Transverse colon (tissue), 4 donors: ENCODE measurements around the gene ZDHHC14. TPM values are rescaled to one million over a fixed set of nuclear protein-coding genes. Genes with fewer than 3 reads are reported as not detected.

ENCODE experiments used
- DNase-seq: peaks from one replicate; pipeline ENCODE4 v3.0.0-alpha.2; 2019
- H3K27ac ChIP-seq, 4 donors: fragments of 200-600 bp; sonication (generic); 2 replicates each; pipeline ENCODE4 v1.5.1; 2016 to 2018; ENCODE audit warnings: inconsistent platforms in 4 of 4
- H3K27me3 ChIP-seq: fragments of 200-600 bp; sonication (generic); 2 replicates; pipeline ENCODE4 v1.5.1; 2017; ENCODE audit warnings: inconsistent platforms
- H3K36me3 ChIP-seq, 4 donors: fragments of 200-600 bp; sonication (generic); 2 replicates each; pipeline ENCODE4 v1.5.1; 2017 to 2019; ENCODE audit warnings: inconsistent platforms in 4 of 4
- H3K4me1 ChIP-seq, 4 donors: fragments of 200-600 bp; sonication (generic); 2 replicates each; pipeline ENCODE4 v1.5.1; 2017 to 2020; ENCODE audit warnings: inconsistent platforms in 4 of 4
- H3K4me3 ChIP-seq, 4 donors: fragments of 200-600 bp; sonication (generic); 1 replicate in 1 of 4; 2 replicates in 3 of 4; pipeline versions ENCODE4 v1.5.1 to v1.6.1; 2017 to 2019; ENCODE audit warnings: inconsistent platforms in 4 of 4
- H3K9me3 ChIP-seq, 2 donors: fragments of 200-600 bp; sonication (generic); 2 replicates each; pipeline ENCODE4 v1.5.1; 2017 to 2019; ENCODE audit warnings: inconsistent platforms in 2 of 2
- EP300 ChIP-seq: sonication (generic); formaldehyde crosslinking; IDR thresholded peaks from one replicate; pipeline ENCODE4 v1.6.1; 2017; ENCODE audit warnings: antibody characterized with exemption, low read depth
- POLR2A ChIP-seq: fragments of 450-650 bp; IDR thresholded peaks from one replicate; pipeline ENCODE4 v1.6.1; 2016; ENCODE audit warnings: antibody characterized with exemption, mild to moderate bottlenecking, moderate library complexity
- POLR2AphosphoS5 ChIP-seq, 3 donors: sonication (generic); formaldehyde crosslinking; IDR thresholded peaks; one replicate each; pipeline ENCODE4 v1.6.1; 2016; ENCODE audit warnings: antibody characterized with exemption in 3 of 3
- WGBS, 2 donors: methylation state at CpG; one replicate each; pipeline ENCODE4 v1.1.5; 2018; ENCODE audit warnings: low coverage in 1 of 2; 5-methylcytosine and 5-hydroxymethylcytosine counted together
- in situ Hi-C, 4 donors: fragments of 200-750 bp; cut with MboI; loops; one replicate each; pipeline versions ENCODE4 v1.15.0 to v1.15.1; 2017; ENCODE audit warnings: low sequenced_read_pairs in 3 of 4, low pct_ligation_motif_present in 1 of 4, low pct_unique_long_range_greater_than_20kb in 1 of 4
- intact Hi-C: fragments of 100-400 bp; cut with DNase I; formaldehyde crosslinking; loops from one replicate; pipeline ENCODE4 v1.15.1; 2023; ENCODE audit warnings: low total_unique reads
- total RNA-seq, 4 donors: library from RNA; depleted of rRNA; stranded (reverse); fragments of >200 nt; gene quantifications; one replicate each; pipeline ENCODE4 v1.1.0, GENCODE V29; 2016
- TF ChIP-seq, protein P1 (sequence below), 5 experiments: fragments of 200-600 bp in 3 of 5; fragments of 450-650 bp in 2 of 5; sonication (generic) in 3 of 5; IDR thresholded peaks; 1 replicate in 2 of 5; 2 replicates in 3 of 5; pipeline ENCODE4 v1.5.1; 2016 to 2017; ENCODE audit warnings: antibody characterized with exemption in 5 of 5, inconsistent platforms in 3 of 5, mild to moderate bottlenecking in 2 of 5, moderate library complexity in 1 of 5

The ZDHHC14 gene
- total RNA-seq, 4 donors from 2014 or later = 10.2 to 16.5 (median 12.5) TPM

DNA sequence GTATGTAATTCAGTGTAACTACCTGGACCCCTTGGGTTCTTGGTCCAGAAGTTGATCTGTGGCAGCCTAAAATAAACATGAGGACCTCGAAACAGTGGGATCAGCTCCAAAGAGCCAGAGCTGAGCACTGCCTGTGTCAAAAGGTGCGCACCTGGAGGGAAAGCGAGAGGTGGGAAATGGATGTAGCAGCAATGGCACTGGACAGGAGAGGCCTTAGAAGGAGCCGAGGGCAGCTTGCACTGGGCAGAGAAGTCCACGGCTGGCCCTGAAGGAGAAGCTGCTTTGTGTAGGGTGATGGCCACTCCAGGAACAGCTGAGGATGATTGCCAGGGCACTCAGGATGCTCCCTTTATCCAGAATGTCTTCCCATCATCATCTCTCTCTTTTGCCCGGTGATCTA is 228.1 kb downstream of the ZDHHC14 start:
- H3K36me3 ChIP-seq = no peaks in the 10 kb centered on the region
- no peak overlapping the region for H3K4me3 ChIP-seq
- H3K9me3 ChIP-seq = no peaks in the 10 kb centered on the region
- TF ChIP-seq, protein P1, sequence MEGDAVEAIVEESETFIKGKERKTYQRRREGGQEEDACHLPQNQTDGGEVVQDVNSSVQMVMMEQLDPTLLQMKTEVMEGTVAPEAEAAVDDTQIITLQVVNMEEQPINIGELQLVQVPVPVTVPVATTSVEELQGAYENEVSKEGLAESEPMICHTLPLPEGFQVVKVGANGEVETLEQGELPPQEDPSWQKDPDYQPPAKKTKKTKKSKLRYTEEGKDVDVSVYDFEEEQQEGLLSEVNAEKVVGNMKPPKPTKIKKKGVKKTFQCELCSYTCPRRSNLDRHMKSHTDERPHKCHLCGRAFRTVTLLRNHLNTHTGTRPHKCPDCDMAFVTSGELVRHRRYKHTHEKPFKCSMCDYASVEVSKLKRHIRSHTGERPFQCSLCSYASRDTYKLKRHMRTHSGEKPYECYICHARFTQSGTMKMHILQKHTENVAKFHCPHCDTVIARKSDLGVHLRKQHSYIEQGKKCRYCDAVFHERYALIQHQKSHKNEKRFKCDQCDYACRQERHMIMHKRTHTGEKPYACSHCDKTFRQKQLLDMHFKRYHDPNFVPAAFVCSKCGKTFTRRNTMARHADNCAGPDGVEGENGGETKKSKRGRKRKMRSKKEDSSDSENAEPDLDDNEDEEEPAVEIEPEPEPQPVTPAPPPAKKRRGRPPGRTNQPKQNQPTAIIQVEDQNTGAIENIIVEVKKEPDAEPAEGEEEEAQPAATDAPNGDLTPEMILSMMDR (IDR thresholded peaks at IDR 0.05) = no peak
- TF ChIP-seq POLR2AphosphoS5 (IDR thresholded peaks at IDR 0.05) (no peak), EP300 (no peak), POLR2A (no peak)
- 94 to 100% methylated on average over 1 to 6 of the region's 6 CpGs for WGBS, 2 donors
- DNase-seq = no peak
- H3K27ac ChIP-seq = no peak overlapping the region
- H3K27me3 ChIP-seq = no peaks in the 10 kb centered on the region
- intact Hi-C loops = no loop called here
- in situ Hi-C loops = loop anchor here in 1 of 4 donors (25.0 kb wide), 1 partner anchor 272 kb away; no protein-coding TSS in a partner anchor
- peaks cover 4 to 10% (median 7%) of the 10 kb centered on the region in 4 donors for H3K4me1 ChIP-seq

DNA sequence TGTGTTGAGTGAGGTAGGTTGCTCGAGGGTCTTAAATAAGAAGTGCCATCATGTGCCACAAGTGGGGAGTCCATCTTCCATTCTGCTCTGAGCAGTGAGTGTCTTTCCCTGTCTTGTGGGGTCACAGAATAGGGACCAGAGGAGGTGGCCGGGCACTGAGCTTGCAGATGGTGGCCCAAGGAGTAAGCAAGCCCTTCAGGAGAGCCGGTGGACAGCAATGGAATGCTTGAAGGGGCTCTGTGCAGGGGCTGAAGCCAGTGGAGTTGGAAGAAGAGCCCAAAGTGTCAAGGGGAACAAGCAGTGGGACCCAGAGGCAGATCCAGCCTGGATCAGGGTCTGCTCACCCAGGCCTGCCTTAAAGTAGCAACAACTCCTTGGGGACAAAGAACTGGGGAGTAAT is 228.6 kb downstream of the ZDHHC14 start:
- DNase-seq = no peak
- intact Hi-C loops (no loop called here), in situ Hi-C loops (loop anchor here in 1 of 4 donors (25.0 kb wide), 1 partner anchor 272 kb away; no protein-coding TSS in a partner anchor)
- H3K9me3 ChIP-seq = no peaks in the 10 kb centered on the region
- TF ChIP-seq, protein P1 (IDR thresholded peaks at IDR 0.05) = no peak
- TF ChIP-seq POLR2A (no peak), EP300 (no peak), POLR2AphosphoS5 (IDR thresholded peaks at IDR 0.05) (no peak)
- 93 to 94% methylated on average over 3 of the region's 3 CpGs for WGBS, 2 donors
- peaks cover 5 to 14% (median 10%) of the 10 kb centered on the region in 4 donors for H3K4me1 ChIP-seq
- H3K27ac ChIP-seq = no peak overlapping the region
- no peaks in the 10 kb centered on the region for H3K27me3 ChIP-seq
- H3K4me3 ChIP-seq = no peak overlapping the region
- no peaks in the 10 kb centered on the region for H3K36me3 ChIP-seq

DNA sequence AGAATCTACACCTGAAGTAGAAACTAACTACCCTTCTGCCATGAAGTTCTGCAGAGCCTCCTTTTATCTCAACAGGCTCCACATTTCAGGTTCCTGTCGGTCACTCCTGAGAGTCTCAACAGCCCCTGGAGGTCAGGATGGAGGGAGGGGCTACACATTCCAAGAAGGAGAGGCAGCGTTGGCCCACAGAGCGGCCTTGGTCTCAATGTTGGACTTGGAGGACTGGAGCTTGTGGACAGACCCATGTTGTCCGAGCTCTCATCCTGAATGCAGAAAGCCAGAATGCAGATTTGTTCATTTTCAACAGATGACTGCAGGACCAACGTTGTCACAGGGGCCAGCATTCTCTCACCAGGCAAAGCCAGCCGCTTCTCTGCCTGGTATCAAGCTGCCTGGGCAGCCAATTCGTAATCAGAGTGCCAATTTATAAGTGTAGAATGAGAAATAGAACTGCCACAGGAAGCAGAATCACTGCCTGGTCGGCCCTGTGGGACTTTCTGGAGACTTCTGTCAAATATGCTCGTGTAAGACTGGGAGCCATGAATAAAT is 229.5 kb downstream of the ZDHHC14 start:
- TF ChIP-seq, protein P1 (IDR thresholded peaks at IDR 0.05) = no peak
- no peak for TF ChIP-seq POLR2A
- no peak for TF ChIP-seq EP300
- TF ChIP-seq POLR2AphosphoS5 (IDR thresholded peaks at IDR 0.05) = no peak
- intact Hi-C loops (no loop called here), in situ Hi-C loops (loop anchor here in 1 of 4 donors (25.0 kb wide), 1 partner anchor 273 kb away; no protein-coding TSS in a partner anchor)
- Histone ChIP-seq H3K27me3 (no peaks in the 10 kb centered on the region), H3K4me3 (no peak overlapping the region), H3K9me3 (no peaks in the 10 kb centered on the region), H3K27ac (no peak overlapping the region), H3K36me3 (no peaks in the 10 kb centered on the region), H3K4me1 (peaks cover 14 to 24% (median 18%) of the 10 kb centered on the region in 4 donors)
- WGBS, 2 donors = 89% methylated on average over 9 of the region's 9 CpGs; no CpG with 5 or more reads in 1 of the 2 donors
- no peak for DNase-seq

DNA sequence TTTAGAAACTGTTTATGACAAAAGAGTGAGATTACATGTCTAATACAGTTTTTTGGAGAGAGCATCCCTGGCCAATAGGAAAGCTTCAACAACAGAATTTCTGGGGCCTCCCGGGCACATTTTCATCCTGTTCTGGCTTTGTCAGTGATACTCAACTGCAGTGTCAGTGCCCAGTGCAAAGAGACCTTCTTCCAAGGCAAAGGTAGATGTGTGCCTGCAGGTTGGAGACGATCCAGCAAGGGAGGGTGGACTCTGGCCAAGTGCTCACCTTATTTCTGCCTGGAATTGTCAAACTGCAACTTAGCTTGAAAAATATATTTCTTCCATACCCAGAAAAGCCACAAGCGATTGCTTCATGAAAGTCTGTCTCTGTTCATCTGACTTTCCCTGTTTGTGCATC is 230.4 kb downstream of the ZDHHC14 start:
- WGBS, 2 donors = 69 to 86% methylated on average over 2 to 3 of the region's 3 CpGs
- Histone ChIP-seq H3K9me3 (no peaks in the 10 kb centered on the region), H3K36me3 (no peaks in the 10 kb centered on the region), H3K4me1 (peaks cover 14 to 29% (median 21%) of the 10 kb centered on the region in 4 donors), H3K27me3 (no peaks in the 10 kb centered on the region), H3K27ac (no peak overlapping the region), H3K4me3 (no peak overlapping the region)
- TF ChIP-seq POLR2AphosphoS5 (IDR thresholded peaks at IDR 0.05) (no peak), EP300 (no peak), POLR2A (no peak)
- TF ChIP-seq, protein P1 (IDR thresholded peaks at IDR 0.05) = no peak
- intact Hi-C loops (no loop called here), in situ Hi-C loops (loop anchor here in 1 of 4 donors (25.0 kb wide), 1 partner anchor 274 kb away; no protein-coding TSS in a partner anchor)
- no peak for DNase-seq
